ENCODE measurements around the gene C21orf91. TPM values are rescaled to one million over a fixed set of nuclear protein-coding genes. Genes with fewer than 3 reads are reported as not detected.
A peak's percentile ranks its signal among the peaks of the same experiment; 100 is the strongest.

The C21orf91 gene
- 9.9 TPM for total RNA-seq

DNA sequence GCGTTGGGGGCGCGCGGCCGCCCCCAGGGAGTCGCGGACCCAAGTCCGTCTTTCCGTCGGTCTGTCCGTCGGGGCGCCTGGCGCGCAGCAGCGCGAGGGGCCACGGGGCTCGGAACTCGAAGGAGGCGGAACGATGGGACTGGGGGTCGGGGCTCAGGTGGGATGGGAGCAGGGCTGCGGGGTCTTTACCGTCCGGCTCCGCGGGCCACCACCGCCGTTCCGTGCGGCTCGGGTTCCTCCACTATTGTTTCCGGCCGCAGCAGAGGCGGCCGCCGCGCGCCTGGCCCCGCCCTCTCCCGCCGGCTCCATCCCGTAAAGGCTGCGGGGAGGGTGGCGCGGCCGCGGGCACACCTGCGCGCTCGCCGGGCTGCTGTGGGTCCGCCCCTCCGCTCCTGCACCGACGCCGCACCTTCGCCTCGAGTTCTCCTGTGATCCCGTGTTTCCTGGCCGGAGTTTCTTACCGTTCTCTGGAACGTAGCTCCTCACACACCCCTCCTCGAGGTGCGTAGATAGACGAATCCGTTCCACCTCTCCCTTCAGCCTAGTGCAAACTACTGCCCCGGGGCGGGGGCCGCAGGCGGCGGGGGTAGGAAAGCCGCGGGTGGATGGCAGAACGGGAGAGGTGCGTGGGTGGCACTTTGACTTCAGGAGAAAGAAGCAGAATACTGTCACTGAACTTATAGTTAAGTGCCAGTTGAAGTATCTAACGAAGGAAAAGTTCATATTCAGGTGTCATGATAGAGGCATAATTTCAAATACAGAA is at the start of gene C21orf91:
Gene C21orf91, minus strand, starts transcription at position 243 of the 763 bp plus-strand sequence. CDS start 1,038 bp downstream, outside the sequence.
- Histone ChIP-seq H3K4me3 (ENCODE audit: low read length in 3 of 3) (peak within 1 kb of the TSS; percentile 87 to 90 (median 89)), H3K9me3 (ENCODE audit: control insufficient read depth in 3 of 3, low read length in 3 of 3) (no peaks in the 10 kb centered on the region), H3K27ac (ENCODE audit: low read depth, low read length) (peak within 1 kb of the TSS; percentile 85), H3K4me1 (ENCODE audit: control insufficient read depth in 3 of 3, insufficient read depth in 3 of 3, low read length in 3 of 3) (peaks cover 4 to 12% (median 10%) of the 10 kb centered on the region in 3 donors), H3K36me3 (ENCODE audit: control insufficient read depth in 3 of 3, insufficient read depth in 3 of 3, low read length in 3 of 3) (peaks cover 0 to 3% (median 0%) of the 10 kb centered on the region in 3 donors), H3K27me3 (ENCODE audit: control insufficient read depth in 3 of 3, insufficient read depth in 3 of 3, low read length in 3 of 3) (no peaks in the 10 kb centered on the region), H3K9ac (ENCODE audit: low read depth in 1 of 3, low read length in 3 of 3) (peak within 1 kb of the TSS; percentile 81 to 91 (median 84))

DNA sequence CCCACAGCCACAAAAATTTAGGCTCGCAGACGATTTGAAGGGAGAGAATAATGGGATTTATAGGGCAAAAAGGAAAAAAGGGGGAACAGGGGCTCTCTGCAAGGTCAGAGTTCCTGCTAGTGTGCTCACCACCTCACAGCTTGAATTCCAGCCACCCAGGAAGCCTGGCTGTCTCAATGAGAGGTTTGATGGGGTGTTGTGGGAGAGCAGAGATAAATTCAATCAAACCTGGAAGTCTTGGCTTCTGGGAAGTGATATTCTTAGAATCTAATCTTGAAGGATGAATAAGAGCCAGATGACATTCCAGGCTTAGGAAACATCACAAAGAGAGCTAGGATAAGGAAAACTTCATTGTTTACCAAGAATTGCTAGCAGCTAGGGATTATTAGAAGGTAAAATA is 47.4 kb upstream of the C21orf91 start:
- Histone ChIP-seq H3K27me3 (ENCODE audit: control insufficient read depth in 3 of 3, insufficient read depth in 3 of 3, low read length in 3 of 3) (no peaks in the 10 kb centered on the region), H3K27ac (ENCODE audit: low read depth, low read length) (no peak overlapping the region), H3K4me1 (ENCODE audit: control insufficient read depth in 3 of 3, insufficient read depth in 3 of 3, low read length in 3 of 3) (no peaks in the 10 kb centered on the region), H3K4me3 (ENCODE audit: low read length in 3 of 3) (no peak overlapping the region), H3K9me3 (ENCODE audit: control insufficient read depth in 3 of 3, low read length in 3 of 3) (no peaks in the 10 kb centered on the region), H3K9ac (ENCODE audit: low read depth in 1 of 3, low read length in 3 of 3) (no peak overlapping the region), H3K36me3 (ENCODE audit: control insufficient read depth in 3 of 3, insufficient read depth in 3 of 3, low read length in 3 of 3) (no peaks in the 10 kb centered on the region)

- H3K9me3 ChIP-seq (ENCODE audit: control insufficient read depth in 3 of 3, low read length in 3 of 3) = no peaks in the 10 kb centered on the region
- H3K27ac ChIP-seq (ENCODE audit: low read depth, low read length) = no peak overlapping the region
- H3K27me3 ChIP-seq (ENCODE audit: control insufficient read depth in 3 of 3, insufficient read depth in 3 of 3, low read length in 3 of 3) = no peaks in the 10 kb centered on the region
- H3K4me1 ChIP-seq (ENCODE audit: control insufficient read depth in 3 of 3, insufficient read depth in 3 of 3, low read length in 3 of 3) = no peaks in the 10 kb centered on the region
- no peak overlapping the region for H3K4me3 ChIP-seq (ENCODE audit: low read length in 3 of 3)
- H3K36me3 ChIP-seq (ENCODE audit: control insufficient read depth in 3 of 3, insufficient read depth in 3 of 3, low read length in 3 of 3) = no peaks in the 10 kb centered on the region
- H3K9ac ChIP-seq (ENCODE audit: low read depth in 1 of 3, low read length in 3 of 3) = no peak overlapping the region
These were observed 40.5 kb upstream of the C21orf91 start for GRCh38 chr21:17859661-17860060.

GRCh38 chr21:17858747-17859146 is 39.6 kb upstream of the C21orf91 start:
- no peaks in the 10 kb centered on the region for H3K36me3 ChIP-seq (ENCODE audit: control insufficient read depth in 3 of 3, insufficient read depth in 3 of 3, low read length in 3 of 3)
- no peak overlapping the region for H3K4me3 ChIP-seq (ENCODE audit: low read length in 3 of 3)
- H3K27ac ChIP-seq (ENCODE audit: low read depth, low read length) = no peak overlapping the region
- H3K4me1 ChIP-seq (ENCODE audit: control insufficient read depth in 3 of 3, insufficient read depth in 3 of 3, low read length in 3 of 3) = no peaks in the 10 kb centered on the region
- H3K9ac ChIP-seq (ENCODE audit: low read depth in 1 of 3, low read length in 3 of 3) = no peak overlapping the region
- H3K27me3 ChIP-seq (ENCODE audit: control insufficient read depth in 3 of 3, insufficient read depth in 3 of 3, low read length in 3 of 3) = no peaks in the 10 kb centered on the region
- no peaks in the 10 kb centered on the region for H3K9me3 ChIP-seq (ENCODE audit: control insufficient read depth in 3 of 3, low read length in 3 of 3)

GRCh38 chr21:17854745-17855144 is 35.6 kb upstream of the C21orf91 start:
- no peaks in the 10 kb centered on the region for H3K27me3 ChIP-seq (ENCODE audit: control insufficient read depth in 3 of 3, insufficient read depth in 3 of 3, low read length in 3 of 3)
- H3K4me1 ChIP-seq (ENCODE audit: control insufficient read depth in 3 of 3, insufficient read depth in 3 of 3, low read length in 3 of 3) = no peaks in the 10 kb centered on the region
- no peaks in the 10 kb centered on the region for H3K36me3 ChIP-seq (ENCODE audit: control insufficient read depth in 3 of 3, insufficient read depth in 3 of 3, low read length in 3 of 3)
- no peak overlapping the region for H3K9ac ChIP-seq (ENCODE audit: low read depth in 1 of 3, low read length in 3 of 3)
- no peaks in the 10 kb centered on the region for H3K9me3 ChIP-seq (ENCODE audit: control insufficient read depth in 3 of 3, low read length in 3 of 3)
- H3K27ac ChIP-seq (ENCODE audit: low read depth, low read length) = no peak overlapping the region
- H3K4me3 ChIP-seq (ENCODE audit: low read length in 3 of 3) = no peak overlapping the region

- no peaks in the 10 kb centered on the region for H3K27me3 ChIP-seq (ENCODE audit: control insufficient read depth in 3 of 3, insufficient read depth in 3 of 3, low read length in 3 of 3)
These were observed 34.5 kb upstream of the C21orf91 start for GRCh38 chr21:17853393-17854275.

DNA sequence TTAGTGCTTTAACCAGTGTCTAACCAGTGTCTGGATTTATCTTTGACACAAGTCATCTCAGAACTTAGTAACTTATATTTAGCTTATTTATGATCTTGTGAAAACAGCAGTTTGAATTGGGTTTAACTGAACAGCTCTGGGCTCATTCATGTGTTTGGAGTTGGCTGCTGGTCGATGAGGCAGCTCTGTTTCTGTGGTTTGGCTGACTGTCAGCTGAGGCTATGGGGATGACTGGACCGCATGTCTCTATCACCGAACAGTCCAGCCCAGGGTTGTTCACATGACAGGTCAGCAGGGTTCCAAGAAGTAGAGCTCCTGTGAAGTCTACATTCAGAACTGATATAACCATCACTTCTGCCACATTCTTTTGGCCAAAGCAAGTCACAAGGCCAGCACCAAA is 29.1 kb upstream of the C21orf91 start:
- Histone ChIP-seq H3K36me3 (ENCODE audit: control insufficient read depth in 3 of 3, insufficient read depth in 3 of 3, low read length in 3 of 3) (no peaks in the 10 kb centered on the region), H3K9me3 (ENCODE audit: control insufficient read depth in 3 of 3, low read length in 3 of 3) (no peaks in the 10 kb centered on the region), H3K4me3 (ENCODE audit: low read length in 3 of 3) (no peak overlapping the region), H3K27ac (ENCODE audit: low read depth, low read length) (no peak overlapping the region), H3K4me1 (ENCODE audit: control insufficient read depth in 3 of 3, insufficient read depth in 3 of 3, low read length in 3 of 3) (no peaks in the 10 kb centered on the region), H3K27me3 (ENCODE audit: control insufficient read depth in 3 of 3, insufficient read depth in 3 of 3, low read length in 3 of 3) (no peaks in the 10 kb centered on the region), H3K9ac (ENCODE audit: low read depth in 1 of 3, low read length in 3 of 3) (no peak overlapping the region)

More at GRCh38 chr21:17853393-17854275, 34.5 kb upstream of the C21orf91 start:
- no peaks in the 10 kb centered on the region for H3K4me1 ChIP-seq (ENCODE audit: control insufficient read depth in 3 of 3, insufficient read depth in 3 of 3, low read length in 3 of 3)
- H3K4me3 ChIP-seq (ENCODE audit: low read length in 3 of 3) = no peak overlapping the region
- no peak overlapping the region for H3K9ac ChIP-seq (ENCODE audit: low read depth in 1 of 3, low read length in 3 of 3)
- no peaks in the 10 kb centered on the region for H3K9me3 ChIP-seq (ENCODE audit: control insufficient read depth in 3 of 3, low read length in 3 of 3)
- no peaks in the 10 kb centered on the region for H3K36me3 ChIP-seq (ENCODE audit: control insufficient read depth in 3 of 3, insufficient read depth in 3 of 3, low read length in 3 of 3)
- H3K27ac ChIP-seq (ENCODE audit: low read depth, low read length) = no peak overlapping the region

- Histone ChIP-seq H3K4me1 (ENCODE audit: control insufficient read depth in 3 of 3, insufficient read depth in 3 of 3, low read length in 3 of 3) (no peaks in the 10 kb centered on the region), H3K27me3 (ENCODE audit: control insufficient read depth in 3 of 3, insufficient read depth in 3 of 3, low read length in 3 of 3) (no peaks in the 10 kb centered on the region), H3K36me3 (ENCODE audit: control insufficient read depth in 3 of 3, insufficient read depth in 3 of 3, low read length in 3 of 3) (no peaks in the 10 kb centered on the region), H3K9ac (ENCODE audit: low read depth in 1 of 3, low read length in 3 of 3) (no peak overlapping the region), H3K4me3 (ENCODE audit: low read length in 3 of 3) (no peak overlapping the region), H3K27ac (ENCODE audit: low read depth, low read length) (no peak overlapping the region), H3K9me3 (ENCODE audit: control insufficient read depth in 3 of 3, low read length in 3 of 3) (no peaks in the 10 kb centered on the region)
These were observed 21.9 kb upstream of the C21orf91 start for GRCh38 chr21:17841103-17841502.

DNA sequence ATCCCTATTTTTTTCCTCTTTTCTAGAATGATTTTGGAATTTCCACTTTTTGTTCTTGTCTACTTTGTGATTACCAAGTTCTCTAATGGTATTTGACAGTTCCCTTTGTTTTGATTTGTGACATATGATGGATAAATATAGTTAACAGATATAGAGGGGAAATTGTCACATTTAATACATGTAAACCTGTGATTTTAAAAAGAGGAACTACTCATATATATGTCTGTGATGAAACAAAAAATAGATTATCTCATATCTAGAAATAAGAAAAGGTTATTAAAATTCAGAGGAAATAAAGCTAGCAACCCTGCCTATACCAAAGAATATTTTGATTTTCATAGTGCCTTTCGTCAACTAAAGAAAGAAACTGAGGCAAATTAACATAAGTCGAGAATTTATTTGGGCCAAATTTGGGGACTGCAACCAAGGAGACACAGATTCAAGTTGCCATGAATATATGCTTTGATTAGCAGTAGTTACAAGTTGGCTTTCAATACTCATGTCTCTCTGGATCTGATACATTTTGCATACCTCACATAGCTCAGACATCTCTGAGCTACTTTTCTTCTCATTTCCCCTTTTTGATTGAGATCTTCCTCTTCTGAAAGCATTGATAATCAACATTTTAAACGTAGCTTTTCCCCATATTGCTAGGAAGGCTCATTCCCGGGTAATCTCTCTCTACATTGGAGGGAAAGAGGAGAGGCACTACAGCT is 15.6 kb upstream of the C21orf91 start:
- Histone ChIP-seq H3K36me3 (ENCODE audit: control insufficient read depth in 3 of 3, insufficient read depth in 3 of 3, low read length in 3 of 3) (no peaks in the 10 kb centered on the region), H3K9me3 (ENCODE audit: control insufficient read depth in 3 of 3, low read length in 3 of 3) (no peaks in the 10 kb centered on the region), H3K4me3 (ENCODE audit: low read length in 3 of 3) (no peak overlapping the region), H3K4me1 (ENCODE audit: control insufficient read depth in 3 of 3, insufficient read depth in 3 of 3, low read length in 3 of 3) (no peaks in the 10 kb centered on the region), H3K9ac (ENCODE audit: low read depth in 1 of 3, low read length in 3 of 3) (no peak overlapping the region), H3K27ac (ENCODE audit: low read depth, low read length) (no peak overlapping the region), H3K27me3 (ENCODE audit: control insufficient read depth in 3 of 3, insufficient read depth in 3 of 3, low read length in 3 of 3) (no peaks in the 10 kb centered on the region)

Data from skeletal muscle tissue (tissue), 4 donors.